Left lung (tissue), 10 donors: ENCODE data around the gene LAMC1. TPM values are rescaled to one million over a fixed set of nuclear protein-coding genes. Genes with fewer than 3 reads are reported as not detected.
"Not testable (repeated sequence)": the region's sequence is repeated elsewhere in the genome, so short reads cannot be mapped to it uniquely, and the experiment has no call there.

Experiments used
- ATAC-seq: fragments of 200-7000 bp; cut with Tn5 transposase; one replicate; pipeline ENCODE4 v1.9.1; 2020; ENCODE audit warnings: moderate library complexity
- DNase-seq, 4 donors: peaks; one replicate each; pipeline ENCODE4 v3.0.0-alpha.2; 2013 to 2020
- H3K27ac ChIP-seq, 2 donors: fragments of 200-600 bp; sonication (generic) in 1 of 2; one replicate each; pipeline versions ENCODE4 v1.5.0 to v1.8.0; 2020 to 2021
- H3K27me3 ChIP-seq, 2 donors: fragments of 200-600 bp; sonication (generic) in 1 of 2; one replicate each; pipeline versions ENCODE4 v1.5.0 to v1.8.0; 2020 to 2021
- H3K36me3 ChIP-seq, 2 donors: fragments of 200-600 bp; sonication (generic) in 1 of 2; one replicate each; pipeline versions ENCODE4 v1.5.0 to v1.8.0; 2020 to 2021
- H3K4me1 ChIP-seq, 2 donors: fragments of 200-600 bp; one replicate each; pipeline ENCODE4 v1.8.0; 2021
- H3K4me3 ChIP-seq, 2 donors: fragments of 200-600 bp; sonication (generic) in 1 of 2; one replicate each; pipeline versions ENCODE4 v1.5.0 to v1.8.0; 2020 to 2021; ENCODE audit warnings: mild to moderate bottlenecking in 1 of 2
- H3K9me3 ChIP-seq, 2 donors: fragments of 200-600 bp; sonication (generic) in 1 of 2; one replicate each; pipeline versions ENCODE4 v1.5.0 to v1.8.0; 2020 to 2021
- CTCF ChIP-seq, 2 donors: fragments of 200-600 bp; sonication (generic) in 1 of 2; IDR thresholded peaks; one replicate each; pipeline versions ENCODE4 v1.5.0 to v1.8.0; 2021; ENCODE audit warnings: antibody characterized with exemption in 2 of 2
- intact Hi-C, 2 donors: fragments of 100-400 bp; cut with DNase I; formaldehyde crosslinking; loops; one replicate each; pipeline versions ENCODE4 v1.11.2 to v1.14.2; 2022
- polyA plus RNA-seq, 6 donors: library from polyadenylated mRNA; unstranded; fragments of 120-200 nt; gene quantifications; one replicate each; pipeline ENCODE4 v1.2.1, GENCODE V29; 2013; ENCODE audit not compliant: insufficient read length in 6 of 6
- total RNA-seq, 2 donors: library from RNA; stranded (reverse); fragmentation: NEBNext Ultra II Directional; extraction: Animal tissue kit (Norgen Biotek cat#: 25700); gene quantifications; one replicate each; pipeline ENCODE4 v1.2.1, GENCODE V29; 2021
- donor health status: DM: no; HTN: yes; CAD: no.
- donor health status: DM: no; HTN: no; CAD: no.

Gene LAMC1
- total and polyA plus RNA-seq, 8 donors = 144 to 357 (median 321) TPM

- TF ChIP-seq CTCF (IDR thresholded peaks at IDR 0.05) = no peak
- H3K4me3 ChIP-seq = no peak overlapping the region
- H3K9me3 ChIP-seq = no peaks in the 10 kb centered on the region
- H3K27me3 ChIP-seq = no peaks in the 10 kb centered on the region
- ATAC-seq (peak; percentile 27), DNase-seq (no peak)
- H3K27ac ChIP-seq = no peak overlapping the region
- no peaks in the 10 kb centered on the region for H3K4me1 ChIP-seq
- peaks cover 0 to 4% of the 10 kb centered on the region in 2 donors for H3K36me3 ChIP-seq
- intact Hi-C loops = no loop called here
Observed at GRCh38 chr1:183148599-183148998, 125.4 kb downstream of the LAMC1 start.

- H3K9me3 ChIP-seq = no peaks in the 10 kb centered on the region
- H3K4me1 ChIP-seq = no peaks in the 10 kb centered on the region
- H3K27ac ChIP-seq = no peak overlapping the region
- no peak overlapping the region for H3K4me3 ChIP-seq
- H3K36me3 ChIP-seq = peaks cover 0 to 4% of the 10 kb centered on the region in 2 donors
- DNase-seq (no peak), ATAC-seq (no peak)
- no peak for TF ChIP-seq CTCF (IDR thresholded peaks at IDR 0.05)
- intact Hi-C loops = no loop called here
- no peaks in the 10 kb centered on the region for H3K27me3 ChIP-seq
Observed at GRCh38 chr1:183149273-183149672, 126.1 kb downstream of the LAMC1 start.

GRCh38 chr1:183150032-183150431 lies 126.8 kb downstream of the LAMC1 start:
- H3K4me3 ChIP-seq, H3K27ac ChIP-seq, H3K27me3 ChIP-seq, H3K4me1 ChIP-seq, DNase-seq, ATAC-seq, H3K9me3 ChIP-seq, H3K36me3 ChIP-seq, intact Hi-C loops: not testable (repeated sequence)

GRCh38 chr1:183150445-183150844 lies 127.2 kb downstream of the LAMC1 start:
- DNase-seq = no peak
- H3K9me3 ChIP-seq = no peaks in the 10 kb centered on the region
- H3K27ac ChIP-seq = no peak overlapping the region
- no peak overlapping the region for H3K4me3 ChIP-seq
- no peaks in the 10 kb centered on the region for H3K36me3 ChIP-seq
- no peaks in the 10 kb centered on the region for H3K27me3 ChIP-seq
- no peak for TF ChIP-seq CTCF (IDR thresholded peaks at IDR 0.05)
- no peaks in the 10 kb centered on the region for H3K4me1 ChIP-seq
- intact Hi-C loops = no loop called here
- ATAC-seq = no peak

DNA sequence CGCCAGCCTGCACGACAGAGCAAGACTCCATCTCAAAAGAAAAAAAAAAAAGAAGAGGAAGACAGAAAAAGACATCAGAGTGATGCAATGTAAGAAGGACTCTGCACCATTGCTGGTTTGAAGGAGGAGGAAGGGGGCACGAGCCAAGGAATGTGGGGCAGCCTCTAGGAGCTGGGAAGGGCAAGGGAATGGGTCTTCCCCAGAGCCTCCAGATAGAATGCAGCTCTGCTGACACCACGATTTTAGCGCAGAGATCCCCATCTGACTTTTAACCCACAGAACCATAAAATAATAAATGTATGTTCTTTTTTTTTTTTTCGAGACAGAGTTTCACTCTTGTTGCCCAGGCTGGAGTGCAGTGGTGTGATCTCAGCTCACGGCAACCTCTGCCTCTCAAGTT lies 129.0 kb downstream of the LAMC1 start:
- H3K4me3 ChIP-seq = no peak overlapping the region
- no peak for ATAC-seq
- H3K36me3 ChIP-seq = no peaks in the 10 kb centered on the region
- no peak for DNase-seq
- no peak overlapping the region for H3K27ac ChIP-seq
- no peaks in the 10 kb centered on the region for H3K27me3 ChIP-seq
- TF ChIP-seq CTCF (IDR thresholded peaks at IDR 0.05) = no peak
- H3K4me1 ChIP-seq = no peaks in the 10 kb centered on the region
- intact Hi-C loops = no loop called here
- no peaks in the 10 kb centered on the region for H3K9me3 ChIP-seq

DNA sequence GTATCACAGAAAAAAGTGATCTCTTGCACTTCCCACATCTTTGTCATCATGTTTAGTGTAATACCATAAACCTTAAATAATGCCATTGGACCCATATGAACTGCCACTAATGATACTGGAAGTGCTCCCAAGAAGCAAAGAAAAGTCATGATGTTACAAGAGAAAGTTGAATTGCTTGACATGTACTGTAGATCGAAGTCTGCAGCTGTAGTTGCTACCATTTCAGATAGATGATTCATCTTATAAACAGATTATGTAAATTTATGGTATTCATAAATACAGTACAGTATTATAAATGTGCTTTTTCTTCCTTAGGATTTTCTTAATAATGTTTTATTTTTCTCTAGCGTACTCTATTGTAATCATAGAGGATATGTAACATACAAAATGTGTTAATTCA lies 132.7 kb downstream of the LAMC1 start:
- ATAC-seq (no peak), DNase-seq (no peak)
- Histone ChIP-seq H3K36me3 (no peaks in the 10 kb centered on the region), H3K4me1 (no peaks in the 10 kb centered on the region), H3K9me3 (no peaks in the 10 kb centered on the region), H3K27me3 (no peaks in the 10 kb centered on the region), H3K4me3 (no peak overlapping the region), H3K27ac (no peak overlapping the region)
- no peak for TF ChIP-seq CTCF (IDR thresholded peaks at IDR 0.05)
- intact Hi-C loops = no loop called here
